Measurements from ENCODE around the gene QSOX2.

Gene QSOX2

DNA sequence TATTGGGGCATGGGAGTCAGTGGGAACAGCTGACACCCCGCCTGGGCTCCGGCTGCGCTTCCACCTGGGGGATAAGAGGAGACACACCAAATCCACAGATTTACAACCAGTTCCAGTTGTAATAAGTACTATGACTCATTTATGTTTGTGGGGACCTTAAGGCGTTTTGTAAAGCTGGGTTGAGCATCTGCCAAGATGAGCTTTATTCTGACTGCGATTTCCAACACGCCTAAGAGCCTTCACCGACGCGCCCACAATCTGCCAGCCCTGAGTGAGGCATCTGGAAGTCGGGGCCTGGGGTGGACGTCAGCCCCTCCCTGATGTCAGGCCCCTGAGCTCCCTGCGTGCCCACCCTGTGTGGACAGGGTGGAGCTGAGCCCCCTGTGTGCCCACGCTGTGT lies 26.3 kb downstream of the QSOX2 start:
- DNase-seq: no peak

DNA sequence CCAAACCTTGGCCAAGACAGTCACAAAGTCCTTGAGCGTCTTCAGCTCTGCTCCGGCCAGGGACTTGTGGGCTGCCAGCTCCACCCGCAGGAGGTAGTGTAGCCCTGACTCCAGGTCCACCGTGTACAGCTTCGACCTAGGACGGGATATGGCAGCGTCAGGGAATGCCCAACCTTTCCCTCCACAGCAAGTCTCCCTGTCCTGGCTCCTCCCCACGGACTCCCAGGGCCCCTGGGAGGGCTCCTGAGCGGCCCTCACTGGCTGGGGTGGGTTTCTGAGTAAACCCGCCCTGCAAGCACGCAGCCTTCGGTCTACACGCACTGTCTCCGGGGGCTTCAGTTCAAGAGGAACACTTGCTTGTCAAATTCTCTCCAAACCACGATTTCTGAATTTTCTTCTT lies 26.9 kb downstream of the QSOX2 start:
- no peak for DNase-seq

DNA sequence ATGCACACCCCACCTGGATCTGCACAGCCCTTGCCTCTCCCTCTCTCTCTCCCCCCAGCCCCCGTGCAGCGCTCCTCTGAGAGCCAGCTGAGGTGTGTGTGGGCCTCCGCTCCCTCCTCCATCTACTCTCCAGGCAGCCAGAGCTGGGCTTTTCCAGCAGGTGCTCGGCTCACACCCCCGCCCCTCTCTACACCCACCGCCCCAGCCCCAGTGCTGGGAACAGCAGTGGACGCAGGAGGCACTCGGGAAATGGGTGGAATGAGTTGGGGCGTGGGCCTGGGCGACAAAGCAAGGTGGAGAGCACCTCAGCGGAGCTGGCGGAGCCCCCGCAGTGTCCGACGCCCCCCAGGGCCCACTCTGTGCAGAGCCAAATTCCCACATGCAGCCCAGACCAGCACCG lies 27.3 kb downstream of the QSOX2 start:
- DNase-seq: no peak

DNA sequence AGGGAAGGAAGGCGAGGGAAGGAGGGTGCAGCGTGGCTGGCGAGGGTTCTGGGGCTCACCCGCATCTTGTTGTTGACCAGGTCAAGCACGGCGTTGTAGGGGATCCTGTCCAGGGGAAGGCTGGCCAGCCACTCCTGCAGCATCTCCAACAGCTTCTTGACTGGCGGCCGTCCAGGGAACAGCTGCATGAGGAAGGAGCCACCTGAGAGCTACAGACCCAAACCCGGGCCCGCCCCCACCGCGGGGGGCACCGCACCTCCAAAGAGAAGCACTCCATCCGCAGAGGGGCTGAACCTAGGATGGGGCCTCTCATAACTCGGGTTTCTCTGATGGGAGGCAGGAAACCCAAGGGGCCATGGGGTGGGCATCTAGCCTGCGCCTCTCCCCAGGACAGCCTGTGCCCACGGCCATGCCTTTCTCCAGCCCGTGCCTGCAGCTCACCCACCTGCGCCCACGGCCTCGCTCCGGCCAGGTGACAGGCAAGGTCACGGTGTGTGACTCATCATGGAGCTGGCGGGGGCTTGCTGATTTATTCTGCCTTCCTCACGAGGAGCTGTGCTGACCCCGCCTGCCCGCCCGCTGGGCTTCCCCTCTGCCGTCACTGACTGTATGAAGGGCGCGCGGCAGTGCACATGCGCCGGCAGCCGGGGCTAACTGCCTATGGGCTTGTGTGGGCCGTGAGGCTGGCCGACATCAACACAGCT lies 28.9 kb downstream of the QSOX2 start:
- no peak for DNase-seq

DNA sequence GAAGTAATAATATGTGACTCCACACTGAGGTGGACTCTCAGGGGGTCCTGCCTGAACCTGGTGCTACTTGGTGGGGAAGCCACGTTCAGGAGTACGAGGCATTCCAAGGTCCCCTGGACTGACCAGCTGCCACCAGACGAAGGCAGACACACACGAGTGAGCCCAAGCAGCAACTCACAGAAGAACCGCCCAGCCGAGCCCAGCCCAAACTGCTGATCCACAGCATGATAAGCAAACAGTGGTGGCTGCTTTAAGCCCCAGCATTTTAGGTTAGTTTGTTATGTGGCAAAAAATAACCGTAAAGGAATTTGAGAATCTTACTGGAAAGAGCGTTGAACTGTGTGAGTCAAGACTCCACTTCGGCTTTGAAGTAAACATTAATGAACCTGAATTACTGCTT lies 31.9 kb downstream of the QSOX2 start:
- DNase-seq: no peak

DNA sequence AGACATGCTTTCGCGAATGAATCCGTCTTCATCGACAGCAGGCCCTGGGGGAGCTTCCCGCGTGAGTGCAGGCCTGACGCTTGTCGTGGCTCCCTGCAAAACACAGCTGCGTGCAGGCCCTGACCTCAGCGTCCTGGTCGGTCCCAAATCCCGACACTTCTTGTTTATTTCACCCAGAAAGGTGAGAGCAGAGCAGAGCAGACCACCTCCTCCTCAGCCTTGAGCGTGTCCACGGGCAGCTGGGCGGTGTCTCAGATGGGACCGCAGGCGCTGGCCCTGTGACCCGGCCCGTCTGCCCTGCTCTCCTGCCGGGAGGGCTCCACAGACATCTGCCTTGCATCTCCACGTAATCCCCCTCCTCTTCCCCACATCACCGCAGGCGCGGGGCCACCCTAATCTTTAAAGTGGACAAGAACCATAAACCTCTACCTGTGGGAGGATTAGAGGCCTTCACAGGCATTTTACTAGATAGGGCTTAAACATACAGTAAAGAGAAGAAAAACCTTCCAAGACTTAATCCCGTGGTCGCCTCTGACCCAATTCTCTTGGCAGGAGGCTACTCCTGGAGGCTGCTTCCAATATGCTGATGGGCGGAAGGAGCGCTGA lies 33.2 kb downstream of the QSOX2 start:
- DNase-seq: no peak

DNA sequence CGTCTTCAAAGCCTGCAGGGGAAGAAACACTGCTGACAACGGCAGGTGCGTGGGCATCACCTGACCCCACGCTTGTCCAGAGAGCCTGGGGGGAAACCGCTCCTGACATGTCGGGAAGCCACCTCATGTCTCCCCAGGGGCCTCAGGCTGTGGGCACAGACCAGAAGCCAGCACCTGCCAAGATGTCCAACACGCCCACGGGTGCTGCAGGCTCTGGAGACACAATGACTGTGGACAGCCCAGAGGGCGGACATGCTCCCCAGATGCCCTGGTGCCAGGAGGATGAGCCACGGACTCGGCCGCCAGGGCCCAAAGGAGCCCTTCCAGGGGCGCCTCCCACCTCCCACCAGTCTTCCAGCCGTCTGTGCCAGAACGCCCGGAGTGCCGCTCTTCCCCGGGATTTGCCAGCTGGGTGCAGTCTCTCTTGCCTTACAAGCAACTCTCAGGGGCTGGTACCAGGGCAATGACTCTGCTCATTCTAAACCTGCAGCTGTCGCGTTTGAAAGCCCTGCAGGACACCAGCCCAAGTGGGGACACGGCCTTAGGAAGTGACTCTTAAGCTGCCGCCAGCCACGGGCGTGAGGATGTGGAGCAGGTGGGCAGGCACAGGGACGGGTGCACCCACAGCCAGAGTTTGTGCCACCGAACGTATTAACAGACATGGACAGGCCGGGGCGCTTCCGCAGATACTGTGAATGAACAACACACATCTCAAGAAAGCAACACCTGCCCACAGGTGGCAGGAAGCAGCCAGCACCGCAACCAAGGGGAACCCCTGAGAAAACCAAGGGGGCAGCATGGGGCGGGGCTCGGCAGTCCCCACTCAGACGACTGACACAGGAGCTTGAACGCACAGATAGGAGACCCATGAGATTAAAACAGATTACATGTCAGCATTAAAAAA lies 33.9 kb downstream of the QSOX2 start:
- DNase-seq: no peak

DNA sequence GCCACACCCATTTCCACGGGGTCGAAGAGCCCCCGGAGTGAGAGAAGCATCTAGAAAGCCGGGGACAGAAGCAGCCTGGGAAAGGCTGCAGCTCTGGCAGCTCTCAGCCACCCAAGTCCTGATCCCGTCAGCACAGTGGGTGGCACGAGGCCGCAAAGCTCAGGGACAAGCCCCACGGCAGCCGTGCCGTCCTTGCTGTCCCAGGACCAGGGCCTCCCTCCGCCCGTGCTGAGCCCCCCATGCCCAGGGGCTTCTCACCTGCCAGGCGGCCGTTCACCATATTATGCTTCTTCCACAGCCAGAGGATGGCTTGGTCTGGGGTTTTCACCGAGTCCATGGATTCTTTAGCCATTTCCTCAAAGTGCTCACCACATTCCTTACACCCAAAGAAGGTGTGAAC lies 34.6 kb downstream of the QSOX2 start:
- DNase-seq: no peak

DNA sequence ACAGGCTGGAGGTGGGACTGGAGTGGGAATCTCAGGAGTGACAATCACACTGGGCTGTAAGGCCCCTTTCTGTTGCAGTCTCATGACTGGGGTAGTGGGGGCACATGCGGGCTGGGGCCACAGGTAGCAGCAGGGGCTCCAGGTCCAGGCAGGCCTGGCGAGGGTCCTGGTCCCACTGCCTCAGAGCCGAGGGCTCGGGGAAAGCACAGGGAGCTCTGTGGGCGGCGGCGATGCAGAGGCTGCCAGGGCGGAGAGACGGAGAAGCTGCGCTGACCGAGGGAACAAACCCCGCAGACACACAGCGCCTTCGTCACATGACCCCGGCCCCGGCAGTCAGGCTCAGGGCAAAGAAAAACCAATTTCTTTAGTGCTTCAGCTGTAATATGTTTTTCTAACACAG lies 35.3 kb downstream of the QSOX2 start:
- no peak for DNase-seq

DNA sequence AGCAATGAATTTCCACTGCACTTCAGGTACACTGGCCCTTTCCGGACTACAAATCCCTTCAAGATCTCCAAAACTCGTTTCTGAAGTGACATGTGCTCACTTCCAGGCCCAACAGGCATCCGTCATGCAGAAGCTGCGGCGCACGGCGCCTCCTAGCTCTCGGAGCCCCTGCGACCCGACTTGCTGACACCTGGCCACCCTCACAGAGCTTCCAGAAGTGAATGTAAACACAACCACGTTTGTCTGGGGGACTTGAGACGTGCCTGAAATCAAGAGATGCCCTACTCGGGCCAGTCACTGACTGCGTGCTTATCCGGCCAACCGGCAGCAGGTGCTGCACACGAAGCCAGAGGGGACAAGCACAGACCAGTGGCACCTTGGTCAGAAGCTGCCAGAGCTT lies 35.8 kb downstream of the QSOX2 start:
- no peak for DNase-seq

DNA sequence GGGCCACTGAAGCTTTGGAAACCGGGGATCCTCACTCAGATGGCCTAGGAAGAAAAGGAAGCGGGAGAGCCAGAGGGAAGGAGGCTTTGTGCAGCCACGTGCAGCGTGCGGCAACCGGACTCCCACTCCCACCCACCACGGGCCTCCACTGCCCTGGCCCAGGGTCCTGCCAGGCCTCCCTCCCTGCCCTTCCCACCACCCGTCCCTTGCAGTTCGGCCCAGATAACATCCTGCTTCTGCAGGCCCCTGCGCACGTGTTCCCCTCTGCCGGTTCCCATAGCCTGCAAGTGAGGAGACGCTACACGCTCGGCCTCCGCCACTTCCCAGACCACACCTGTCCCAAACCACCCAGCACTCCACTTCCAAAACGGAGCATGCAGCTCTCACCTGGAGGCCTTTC lies 36.4 kb downstream of the QSOX2 start:
- no peak for DNase-seq

DNA sequence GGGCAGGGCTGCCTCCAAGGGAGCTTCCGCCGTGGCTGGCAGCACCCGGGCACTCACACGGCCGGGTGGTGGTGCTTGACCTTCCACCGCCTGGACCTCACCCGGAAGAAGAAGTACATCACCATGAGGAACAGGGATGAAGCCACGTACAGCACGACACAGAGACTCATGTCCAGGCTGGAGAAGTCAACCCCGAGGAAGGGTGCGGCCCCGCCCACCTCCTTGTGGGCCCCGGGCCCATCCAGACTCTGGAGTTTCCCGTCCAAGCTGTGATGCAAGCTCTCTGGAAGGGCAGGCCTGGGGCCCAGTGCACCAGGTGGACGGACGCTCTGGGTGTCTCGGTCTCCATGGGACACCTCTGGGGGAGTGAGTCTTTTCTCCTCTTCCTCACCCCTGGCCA lies 36.9 kb downstream of the QSOX2 start:
- no peak for DNase-seq

DNA sequence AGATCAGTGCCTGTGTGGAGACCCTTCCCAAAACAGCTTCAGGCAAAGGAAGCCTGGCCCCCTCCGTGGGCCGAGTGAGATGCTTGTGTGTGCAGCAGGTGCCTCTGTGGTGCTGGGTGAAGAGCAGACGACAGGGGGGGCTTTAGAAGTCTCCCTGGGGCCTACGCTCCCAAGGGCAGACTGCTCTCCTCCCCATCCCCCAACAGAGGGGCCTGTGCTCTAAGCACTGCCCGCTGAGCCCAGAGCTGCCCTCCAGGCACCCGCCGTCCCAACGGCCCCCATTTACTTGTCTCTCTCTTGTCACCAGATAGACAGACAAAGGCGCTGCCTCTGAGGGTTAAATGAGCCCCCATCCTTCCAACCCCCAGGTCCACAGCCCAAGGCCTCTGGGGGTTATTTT lies 38.0 kb downstream of the QSOX2 start:
- no peak for DNase-seq

DNA sequence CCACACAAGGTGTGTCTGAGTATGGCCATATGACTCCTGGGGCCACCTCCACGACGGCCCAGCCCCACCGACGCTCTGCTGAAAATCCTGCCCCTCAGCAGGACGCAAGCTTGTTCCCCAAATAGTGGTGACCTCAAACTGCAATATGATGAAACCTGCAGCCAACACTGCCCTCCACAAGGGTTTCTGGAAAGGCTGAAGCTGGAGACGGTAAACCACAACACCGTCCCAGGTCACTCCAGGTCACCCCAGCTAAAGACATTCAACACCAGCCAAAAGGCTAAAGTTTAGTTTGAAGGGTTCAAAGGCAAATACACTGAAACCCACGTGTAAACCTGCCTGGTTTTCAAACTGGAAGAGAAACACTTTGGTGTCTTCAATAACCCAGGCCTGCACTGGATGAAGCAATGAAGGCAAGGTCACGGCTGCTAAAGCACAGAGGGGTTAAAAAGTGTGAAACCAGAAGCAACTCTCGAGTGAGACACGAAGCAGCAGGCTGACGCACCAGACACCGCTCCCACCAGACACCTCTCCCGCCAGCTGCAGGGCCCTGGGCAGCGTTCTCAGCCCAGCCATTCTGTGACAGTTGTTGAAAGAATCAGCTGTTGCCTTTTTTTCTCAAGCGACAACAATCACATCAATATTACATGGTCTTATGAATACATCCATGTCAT lies 38.9 kb downstream of the QSOX2 start:
- DNase-seq: no peak

DNA sequence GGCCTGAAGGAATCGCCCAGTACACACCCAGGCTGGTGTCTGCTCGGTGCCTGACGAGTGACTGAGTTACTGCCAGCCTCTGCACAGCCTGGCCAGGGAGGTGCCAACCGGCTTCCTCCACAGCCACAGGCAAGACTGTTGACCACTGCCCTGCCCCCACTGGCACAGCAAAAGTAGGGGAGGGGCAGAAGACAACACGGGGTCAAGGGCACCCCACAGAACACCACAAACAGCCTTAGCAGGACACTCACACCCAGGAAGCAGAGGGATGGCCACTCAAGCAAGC lies 40.0 kb downstream of the QSOX2 start:
- no peak for DNase-seq

DNA sequence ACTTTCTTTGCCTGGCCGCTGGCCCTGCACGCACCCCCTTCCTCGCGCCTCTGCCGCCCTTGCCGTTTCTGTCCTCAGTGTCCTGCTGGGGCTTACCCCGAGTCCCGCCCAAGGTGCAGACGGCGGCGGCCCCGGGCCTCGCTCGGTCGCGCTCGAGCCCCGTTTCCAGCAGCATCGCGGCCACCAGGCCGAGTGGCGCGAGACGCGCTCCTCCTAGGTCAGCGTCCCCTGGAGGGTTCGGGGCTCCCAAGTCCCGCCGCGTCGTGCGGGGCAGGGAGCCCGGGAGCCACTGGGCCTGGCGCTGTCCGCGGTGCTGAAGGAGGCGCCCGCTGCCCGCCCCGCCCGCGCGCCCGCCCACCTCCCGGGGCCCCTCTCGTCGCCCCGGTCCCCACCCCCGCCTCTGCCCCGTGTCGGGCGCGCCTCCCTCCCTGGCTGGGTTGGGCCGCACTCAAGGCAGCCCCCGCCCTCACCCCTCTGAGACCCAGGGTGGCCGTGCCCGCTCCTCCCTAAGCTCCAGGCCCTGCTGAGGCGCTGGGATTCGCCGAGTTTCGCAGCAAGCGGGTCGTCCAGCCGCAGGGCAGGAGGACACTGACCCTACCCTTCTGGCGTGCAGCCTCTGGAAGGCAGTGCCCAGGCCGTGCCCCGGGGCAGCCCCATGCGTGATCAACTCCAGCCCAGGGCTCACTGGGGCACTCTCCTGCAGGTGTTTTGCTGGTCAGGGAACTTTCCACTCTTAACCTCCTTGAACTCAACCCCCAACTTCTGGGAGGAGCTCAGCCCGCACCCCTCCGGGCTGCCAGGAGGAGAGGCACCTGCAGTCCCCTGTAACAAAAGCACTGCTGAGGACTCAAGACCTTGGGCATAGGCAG lies 40.5 kb downstream of the QSOX2 start, which contains the start of gene LHX3:
LHX3 (minus strand) TSS at position 291 of the 869 bp plus-strand sequence; CDS start at position 175, 116 bp downstream.
- no peak for DNase-seq

DNA sequence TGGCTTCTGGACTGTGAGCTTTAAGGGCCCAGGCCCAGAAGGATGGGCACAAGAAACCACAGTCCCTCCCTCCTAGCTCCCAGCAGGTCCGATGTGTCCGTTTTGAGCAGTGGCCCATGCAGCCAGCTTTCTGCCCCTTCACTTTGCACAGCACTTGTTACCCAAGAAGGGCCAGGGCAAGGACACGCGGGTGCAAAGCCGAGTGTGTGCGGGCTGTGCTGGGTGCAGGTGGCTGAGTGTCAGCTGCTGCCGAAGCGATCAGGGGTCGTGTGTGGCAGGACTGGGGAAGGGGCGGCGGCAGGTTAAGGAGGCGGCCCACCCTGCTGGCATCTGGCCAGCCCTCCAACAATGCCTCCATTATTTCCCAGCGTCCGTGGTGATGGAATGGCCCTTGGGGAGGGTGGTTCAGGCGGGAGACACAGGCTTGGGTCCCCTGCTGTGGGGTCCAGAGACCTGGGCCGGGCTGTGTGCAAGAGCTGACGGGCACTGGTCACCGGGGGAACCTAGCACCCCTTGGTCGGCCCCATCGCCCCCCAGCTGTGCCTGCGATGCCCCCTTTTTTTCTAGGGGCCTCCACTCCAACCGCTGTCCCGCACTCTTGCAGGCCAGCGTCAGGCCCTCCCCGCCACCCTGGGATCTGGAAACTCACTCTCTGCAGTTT lies 41.3 kb downstream of the QSOX2 start:
- DNase-seq: no peak

DNA sequence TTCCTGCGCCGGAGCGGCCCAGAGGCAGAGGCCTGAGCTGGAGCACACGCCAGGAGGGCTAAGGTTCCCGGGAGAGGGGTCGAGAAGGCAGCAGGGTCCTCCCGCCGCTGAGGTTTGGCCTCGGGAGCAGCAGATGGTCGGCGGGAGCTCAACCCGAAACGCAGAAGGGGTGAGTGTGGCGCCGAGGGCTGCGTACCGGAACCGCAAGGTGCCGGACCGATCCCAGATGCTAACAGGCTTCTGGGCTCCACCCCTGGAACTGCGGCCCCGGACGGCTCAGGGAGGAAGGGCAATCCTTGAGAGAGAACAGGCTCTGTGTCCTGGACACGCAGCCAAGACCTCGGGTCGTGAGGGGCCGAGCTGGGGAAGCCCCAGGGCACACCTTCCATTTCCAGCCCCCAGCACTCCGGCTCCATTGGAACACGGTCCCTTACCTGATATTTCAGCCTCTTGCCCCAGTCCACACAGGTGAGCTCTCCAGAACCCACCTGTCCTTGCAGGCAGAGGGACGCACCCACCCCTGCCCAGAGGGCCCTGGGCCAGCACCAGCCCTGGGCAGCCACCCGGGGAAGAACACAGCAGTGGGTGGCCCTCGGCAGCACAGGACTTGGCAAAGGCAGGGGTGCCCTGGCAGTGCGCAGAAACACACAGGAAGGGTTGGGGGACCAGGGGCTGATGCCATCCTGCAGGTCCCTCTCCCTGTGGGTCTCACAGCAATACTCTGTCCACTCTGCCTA lies 42.0 kb downstream of the QSOX2 start:
- no peak for DNase-seq

DNA sequence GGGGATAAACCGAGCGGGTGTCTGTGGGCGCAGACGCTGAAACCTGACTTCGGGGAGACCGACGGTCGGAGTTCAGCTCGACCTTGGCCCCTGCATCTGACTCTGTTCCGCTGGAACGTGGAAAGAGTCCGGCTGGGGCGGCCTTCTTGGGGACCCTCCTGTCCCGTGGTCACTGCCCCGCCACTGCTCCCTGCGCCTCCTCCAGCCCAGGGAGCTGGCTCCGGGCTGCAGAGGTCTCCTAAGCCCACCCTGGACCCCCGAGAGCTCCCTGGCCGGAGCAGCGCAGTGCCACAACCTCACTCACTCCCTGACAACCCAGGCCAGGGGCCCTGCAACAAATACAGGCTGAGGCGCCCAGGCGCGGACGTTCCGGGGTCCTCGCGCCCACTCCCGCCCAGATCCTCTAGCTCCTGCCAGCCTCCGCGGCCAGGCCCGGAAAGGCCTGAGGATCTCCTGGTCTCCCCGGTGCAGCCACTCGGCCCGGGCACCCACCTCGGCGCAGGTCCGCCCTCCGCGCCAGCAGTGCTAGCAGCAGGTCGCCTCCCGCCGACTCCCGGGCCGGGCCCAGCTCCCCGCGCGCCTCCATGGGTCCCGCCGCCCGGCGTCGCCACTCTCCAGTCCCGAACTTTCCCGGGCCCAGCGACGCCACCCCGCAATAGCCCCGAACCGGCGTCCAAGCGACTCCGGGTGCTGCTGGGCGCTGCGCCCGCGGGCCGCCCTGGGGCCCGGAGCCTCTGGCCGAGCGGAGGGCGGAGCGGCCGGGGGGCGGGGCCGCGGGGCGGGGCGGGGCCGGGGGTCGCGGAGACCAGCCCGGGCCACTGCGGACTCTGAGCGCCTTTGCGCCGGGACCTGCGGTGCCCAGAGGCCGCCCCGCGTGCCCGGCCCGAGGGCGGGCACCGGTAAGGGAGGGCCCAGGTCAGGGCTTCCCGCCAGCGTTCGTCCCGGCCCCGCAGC lies 42.9 kb downstream of the QSOX2 start:
- no peak for DNase-seq

All from Kasumi-1 (cell line).